ENCODE measurements around the gene ECM2. TPM values are rescaled to one million over a fixed set of nuclear protein-coding genes. Genes with fewer than 3 reads are reported as not detected.

The ECM2 gene
- total and polyA plus RNA-seq, 7 donors, result 1.2 to 7.8 (median 1.9) TPM

DNA sequence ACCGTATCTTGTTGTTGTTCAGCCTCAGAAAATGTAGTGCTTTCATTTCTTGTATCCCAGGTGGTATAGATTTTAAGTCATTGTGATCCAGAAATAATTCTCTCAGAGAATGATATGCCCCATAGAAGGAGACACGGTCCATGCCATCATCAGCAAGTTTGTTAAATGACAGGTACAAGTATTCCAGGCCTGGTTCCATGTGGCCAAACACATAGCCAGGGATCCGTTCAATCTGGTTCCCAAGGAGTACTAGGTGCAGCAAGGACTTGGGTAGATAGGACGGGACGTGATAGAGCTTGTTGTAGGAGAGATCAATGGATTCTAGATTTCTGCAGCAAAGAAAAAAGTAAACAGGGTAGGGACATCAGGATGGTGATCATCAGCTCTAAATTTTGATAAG, 35.1 kb downstream of the ECM2 start:
- DNase-seq (no peak), ATAC-seq (no peak)
- H3K4me1 ChIP-seq, result peaks cover 12% of the 10 kb centered on the region
- no peak overlapping the region for H3K27ac ChIP-seq
- no peaks in the 10 kb centered on the region for H3K36me3 ChIP-seq (ENCODE audit: insufficient read depth in 1 of 2, low read depth in 1 of 2)
- TF ChIP-seq, protein P1, sequence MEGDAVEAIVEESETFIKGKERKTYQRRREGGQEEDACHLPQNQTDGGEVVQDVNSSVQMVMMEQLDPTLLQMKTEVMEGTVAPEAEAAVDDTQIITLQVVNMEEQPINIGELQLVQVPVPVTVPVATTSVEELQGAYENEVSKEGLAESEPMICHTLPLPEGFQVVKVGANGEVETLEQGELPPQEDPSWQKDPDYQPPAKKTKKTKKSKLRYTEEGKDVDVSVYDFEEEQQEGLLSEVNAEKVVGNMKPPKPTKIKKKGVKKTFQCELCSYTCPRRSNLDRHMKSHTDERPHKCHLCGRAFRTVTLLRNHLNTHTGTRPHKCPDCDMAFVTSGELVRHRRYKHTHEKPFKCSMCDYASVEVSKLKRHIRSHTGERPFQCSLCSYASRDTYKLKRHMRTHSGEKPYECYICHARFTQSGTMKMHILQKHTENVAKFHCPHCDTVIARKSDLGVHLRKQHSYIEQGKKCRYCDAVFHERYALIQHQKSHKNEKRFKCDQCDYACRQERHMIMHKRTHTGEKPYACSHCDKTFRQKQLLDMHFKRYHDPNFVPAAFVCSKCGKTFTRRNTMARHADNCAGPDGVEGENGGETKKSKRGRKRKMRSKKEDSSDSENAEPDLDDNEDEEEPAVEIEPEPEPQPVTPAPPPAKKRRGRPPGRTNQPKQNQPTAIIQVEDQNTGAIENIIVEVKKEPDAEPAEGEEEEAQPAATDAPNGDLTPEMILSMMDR (IDR thresholded peaks at IDR 0.05), result no peak
- H3K4me3 ChIP-seq, result no peak overlapping the region
- 95 to 100% (median 98%) methylated on average over 5 of the region's 5 CpGs for WGBS, 3 donors
- H3K27me3 ChIP-seq (ENCODE audit: insufficient read depth in 3 of 3, low read length in 2 of 3), result no peaks in the 10 kb centered on the region
- H3K9me3 ChIP-seq, result no peaks in the 10 kb centered on the region
- intact Hi-C loops (cut with DNase I), result no loop called here

DNA sequence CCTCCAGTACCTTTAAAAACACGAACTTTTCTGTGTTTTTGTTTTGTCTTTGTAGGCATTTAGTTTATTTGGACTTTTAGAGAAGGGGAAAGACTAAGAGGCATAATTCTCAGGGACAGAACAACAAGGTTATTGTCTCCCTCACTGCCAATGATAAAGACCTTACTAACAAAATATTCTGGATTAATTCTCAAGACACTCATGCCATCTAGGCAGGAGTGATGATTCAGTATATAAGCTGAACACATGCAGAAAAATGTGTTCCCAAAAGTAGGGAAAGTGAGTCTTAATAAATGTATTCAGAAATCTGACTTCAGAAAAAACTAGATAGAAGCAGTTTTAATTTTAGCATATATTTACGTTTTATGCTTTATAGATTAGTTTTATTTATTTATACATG, 36.1 kb downstream of the ECM2 start:
- Histone ChIP-seq H3K36me3 (ENCODE audit: insufficient read depth in 1 of 2, low read depth in 1 of 2) (no peaks in the 10 kb centered on the region), H3K4me1 (peaks cover 12% of the 10 kb centered on the region)

DNA sequence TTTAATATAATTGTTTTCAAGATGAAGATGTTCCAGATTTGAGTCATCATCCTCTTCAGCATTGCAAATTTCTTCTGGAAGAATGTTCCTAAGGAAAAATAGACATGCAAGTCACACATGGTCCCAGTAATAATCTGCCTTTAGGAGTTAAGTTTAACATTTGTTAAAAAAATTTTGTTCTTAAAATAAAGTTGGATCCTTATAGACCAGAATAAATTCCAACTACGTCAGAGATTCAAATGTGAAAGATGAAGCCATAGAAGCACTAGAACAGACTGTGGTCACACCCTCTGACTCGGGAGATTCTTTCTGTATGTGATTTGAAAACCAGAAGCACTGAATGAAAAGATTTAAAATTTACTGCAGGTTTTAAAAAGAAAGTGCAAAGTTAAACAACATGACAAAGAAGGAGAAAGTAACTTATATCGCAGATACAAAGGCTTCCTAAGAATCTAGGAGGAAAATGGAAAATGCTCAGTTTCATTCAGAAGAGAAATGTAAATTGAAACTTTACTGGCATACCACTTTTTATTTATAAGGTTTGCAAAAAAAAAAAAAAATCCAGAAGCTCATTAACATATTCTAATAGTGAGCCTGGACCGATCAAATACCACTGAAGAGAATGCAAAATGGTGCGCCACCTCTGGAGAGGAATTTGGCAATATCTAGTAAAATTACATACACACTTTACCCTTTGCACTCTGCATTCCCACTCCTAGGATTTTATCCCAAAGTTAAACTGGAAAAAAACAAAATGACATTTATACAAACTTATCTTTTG, 39.2 kb downstream of the ECM2 start:
- intact Hi-C loops (cut with DNase I), result no loop called here
- Histone ChIP-seq H3K4me1 (peaks cover 4% of the 10 kb centered on the region), H3K9me3 (no peaks in the 10 kb centered on the region), H3K4me3 (no peak overlapping the region), H3K27me3 (ENCODE audit: insufficient read depth in 3 of 3, low read length in 2 of 3) (no peaks in the 10 kb centered on the region), H3K27ac (no peak overlapping the region), H3K36me3 (ENCODE audit: insufficient read depth in 1 of 2, low read depth in 1 of 2) (no peaks in the 10 kb centered on the region)
- ATAC-seq, result no peak
- WGBS, 3 donors, result 76 to 79% (median 76%) methylated on average over 5 of the region's 5 CpGs
- TF ChIP-seq, protein P1 (IDR thresholded peaks at IDR 0.05), result no peak
- no peak for DNase-seq

More for the DNA sequence above, 36.1 kb downstream of the ECM2 start:
- intact Hi-C loops (cut with DNase I), result no loop called here
- WGBS, 3 donors, result 38 to 80% (median 59%) methylated on average over 2 of the region's 2 CpGs
- ATAC-seq, result no peak
- TF ChIP-seq, protein P1 (IDR thresholded peaks at IDR 0.05), result no peak
- Histone ChIP-seq H3K27me3 (ENCODE audit: insufficient read depth in 3 of 3, low read length in 2 of 3) (no peaks in the 10 kb centered on the region), H3K27ac (no peak overlapping the region), H3K9me3 (no peaks in the 10 kb centered on the region), H3K4me3 (no peak overlapping the region)
- no peak for DNase-seq

DNA sequence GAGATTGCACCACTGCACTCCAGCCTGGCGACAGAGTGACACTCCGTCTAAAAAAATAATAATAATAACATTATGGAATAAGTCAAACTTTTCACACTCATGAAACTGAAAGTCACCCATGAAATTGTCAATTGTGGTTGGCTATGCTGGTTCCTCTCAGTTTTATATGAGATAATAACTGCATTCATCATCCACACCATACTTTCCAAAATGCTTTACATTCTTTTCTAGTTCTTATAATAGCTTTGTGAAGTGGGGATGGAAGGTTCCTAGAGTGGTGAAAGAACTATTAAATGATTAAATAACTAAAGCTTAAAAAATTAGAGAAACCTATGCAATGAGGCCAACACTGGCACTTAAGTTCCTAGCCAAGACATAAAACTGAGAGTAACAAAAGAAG, 40.9 kb downstream of the ECM2 start:
- H3K27me3 ChIP-seq (ENCODE audit: insufficient read depth in 3 of 3, low read length in 2 of 3), result no peaks in the 10 kb centered on the region
- intact Hi-C loops (cut with DNase I), result no loop called here
- ATAC-seq (no peak), DNase-seq (no peak)
- WGBS, 3 donors, result 72 to 84% (median 80%) methylated on average over 2 of the region's 2 CpGs
- no peaks in the 10 kb centered on the region for H3K36me3 ChIP-seq (ENCODE audit: insufficient read depth in 1 of 2, low read depth in 1 of 2)
- no peak overlapping the region for H3K4me3 ChIP-seq
- H3K4me1 ChIP-seq, result no peaks in the 10 kb centered on the region
- no peak overlapping the region for H3K27ac ChIP-seq
- no peaks in the 10 kb centered on the region for H3K9me3 ChIP-seq
- TF ChIP-seq, protein P1 (IDR thresholded peaks at IDR 0.05), result no peak

Data from psoas muscle (tissue), 8 donors.